ENCODE results near the gene MAML2.

The MAML2 gene

DNA sequence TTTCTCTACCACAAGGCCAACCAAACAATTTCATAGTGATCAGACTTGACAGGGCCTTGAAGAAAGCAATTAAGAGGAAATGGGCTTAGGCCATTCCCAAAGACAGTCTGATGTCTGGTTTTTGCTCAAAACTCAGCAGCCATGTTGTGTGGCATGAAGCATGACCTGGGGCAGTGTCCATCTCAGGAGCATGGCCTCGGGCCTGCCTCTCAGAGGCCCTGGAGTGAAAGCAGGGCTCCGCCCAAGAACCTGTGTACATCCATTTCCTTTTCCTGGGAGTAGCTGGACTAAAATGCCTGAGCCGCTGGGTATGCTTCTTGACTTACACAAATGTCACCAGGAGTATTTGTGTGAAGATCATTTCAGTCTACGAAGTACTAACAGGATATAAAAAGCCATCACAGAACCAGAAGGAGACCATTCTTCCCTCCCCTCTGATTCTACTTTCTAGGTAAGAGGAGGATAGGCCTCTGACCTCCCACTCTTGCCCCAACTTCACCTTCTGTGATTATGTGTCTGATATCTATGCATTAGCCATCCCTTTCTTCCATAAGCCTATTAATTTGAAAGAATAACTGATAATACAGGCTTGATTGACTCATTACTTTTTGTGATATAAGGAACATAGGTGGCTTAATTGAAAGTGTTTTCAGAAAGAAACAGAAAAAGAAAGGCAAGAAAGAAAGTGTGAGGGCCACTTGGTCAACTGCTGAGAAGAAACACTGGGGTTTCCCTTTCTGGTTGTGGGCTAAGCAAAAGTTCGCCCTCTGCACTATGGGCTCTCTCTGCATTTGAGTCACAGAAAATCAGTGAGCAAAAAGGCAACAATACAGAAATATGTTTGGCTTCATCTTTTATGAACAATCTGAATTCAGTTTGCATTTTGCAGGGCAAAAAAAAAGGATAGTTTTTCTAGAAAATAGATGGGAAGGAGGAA lies 230.5 kb downstream of the MAML2 start:
- no peak for DNase-seq

DNA sequence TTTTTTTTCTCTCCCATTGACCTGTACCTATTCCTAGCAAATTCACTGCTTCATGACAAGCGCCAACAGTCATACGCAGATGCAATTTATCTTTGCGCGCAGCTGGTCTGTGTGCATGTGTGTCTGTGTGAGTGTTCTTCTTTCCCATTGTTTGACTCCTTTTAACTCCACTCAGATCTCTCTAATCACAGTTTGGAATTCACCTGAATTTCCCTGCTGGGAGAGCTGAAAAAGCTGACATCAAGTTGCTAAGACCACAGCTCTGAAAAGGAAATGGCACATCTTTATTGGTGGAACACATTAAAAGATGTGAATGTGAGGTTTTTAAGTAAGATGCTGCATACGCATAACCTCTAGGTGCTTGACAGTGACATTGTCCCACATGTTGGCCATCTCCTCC lies 231.7 kb downstream of the MAML2 start:
- no peak for DNase-seq

DNA sequence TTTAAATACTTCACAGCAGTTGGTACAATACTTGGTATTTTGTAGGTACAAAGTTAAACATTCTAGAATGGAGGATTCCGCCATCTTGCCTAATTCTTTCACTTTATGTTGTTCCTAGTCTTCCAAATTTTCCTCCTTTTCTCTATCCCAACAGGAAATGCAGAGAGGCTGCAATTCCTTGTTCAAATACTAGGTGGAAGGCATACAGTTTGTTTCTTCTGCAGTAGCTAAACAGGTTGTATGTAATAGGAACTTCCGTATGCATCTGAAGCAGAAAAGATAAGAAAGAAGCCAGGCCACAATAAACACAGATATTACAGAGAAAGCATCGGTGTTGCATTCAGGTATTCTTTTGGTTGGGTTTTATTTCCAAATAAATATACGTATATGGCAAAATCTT lies 232.7 kb downstream of the MAML2 start:
- no peak for DNase-seq

DNA sequence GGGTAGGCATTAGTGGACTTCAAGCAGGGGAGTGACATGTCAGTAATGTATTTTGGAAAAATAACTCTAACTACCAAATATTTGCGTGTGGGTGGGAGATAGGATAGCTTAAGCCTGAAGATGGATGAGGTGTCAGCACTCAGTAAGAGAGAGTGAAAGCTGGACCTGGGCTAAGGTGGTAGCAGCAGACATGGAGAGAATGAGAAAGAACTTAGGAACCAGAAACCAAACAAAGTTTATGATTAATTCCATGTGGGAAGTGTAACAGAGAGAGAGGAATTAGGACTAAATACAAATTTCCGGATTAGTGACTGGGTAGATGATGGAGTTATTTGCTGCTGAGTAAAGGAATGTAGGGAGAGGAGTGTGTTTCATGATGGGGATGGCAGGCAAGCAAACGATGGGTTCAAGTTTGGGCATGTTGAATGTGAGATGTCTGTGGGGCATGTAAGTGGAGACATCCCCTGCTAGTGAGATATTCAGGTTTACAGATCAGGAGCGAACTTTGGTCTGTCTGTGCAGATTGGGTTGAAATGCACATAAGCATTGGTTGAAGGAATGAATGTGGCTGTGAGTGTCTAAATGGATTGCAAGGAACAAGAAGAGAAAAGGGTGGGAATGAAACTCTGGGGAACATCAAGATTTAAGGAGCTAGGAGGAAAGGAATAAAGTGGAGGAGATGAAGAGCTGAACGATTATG lies 233.5 kb downstream of the MAML2 start:
- no peak for DNase-seq

DNA sequence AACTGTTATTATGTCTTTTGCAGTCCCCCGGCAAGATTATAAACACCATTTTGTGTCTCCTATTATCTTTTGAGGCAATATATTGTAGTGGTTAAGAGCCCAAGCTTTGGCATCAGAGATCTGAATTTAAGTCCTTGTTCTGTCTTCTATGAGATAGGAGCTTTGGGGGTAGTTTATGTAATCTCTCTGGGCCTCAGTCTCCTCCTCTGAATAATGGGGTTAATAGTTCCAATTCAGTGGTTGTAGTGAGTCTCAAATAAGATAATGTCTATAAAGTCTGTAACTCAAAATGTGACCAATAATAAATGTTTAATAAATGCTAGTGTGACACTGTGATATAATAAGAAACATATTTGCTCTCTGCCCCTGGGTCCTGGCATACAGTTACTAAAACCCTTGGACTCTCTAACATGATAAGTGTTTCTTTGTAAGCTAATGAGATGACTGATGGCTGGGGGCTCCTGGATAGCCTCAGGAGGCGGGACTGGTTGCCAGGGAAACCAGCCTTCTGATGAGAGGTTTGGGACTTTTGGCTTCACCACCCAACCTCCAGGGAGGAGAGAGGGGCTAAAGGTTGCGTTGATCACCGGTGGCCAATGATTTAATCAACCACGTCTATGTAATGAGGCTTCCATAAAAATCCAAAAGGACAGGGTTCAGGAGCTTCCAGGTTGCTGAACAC lies 235.7 kb downstream of the MAML2 start:
- DNase-seq, result no peak

DNA sequence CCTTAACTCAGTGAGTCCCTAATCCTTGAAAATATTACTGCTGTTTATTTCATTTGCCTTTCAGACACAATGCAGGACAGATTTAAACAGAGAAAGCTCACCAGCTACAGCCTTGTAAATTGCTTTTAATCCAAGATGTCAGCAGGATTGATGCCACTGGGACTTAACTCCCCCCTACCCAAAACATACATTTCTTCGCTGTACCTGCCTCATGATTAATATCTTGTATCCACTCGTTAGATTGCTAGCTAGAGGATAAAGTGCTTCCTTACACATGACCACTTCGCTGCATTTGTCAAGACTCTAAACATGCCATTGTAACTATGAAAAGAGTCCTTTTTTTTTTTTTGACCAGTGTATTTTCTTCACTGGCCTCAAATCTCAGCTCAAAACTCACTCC lies 236.3 kb downstream of the MAML2 start:
- no peak for DNase-seq

DNA sequence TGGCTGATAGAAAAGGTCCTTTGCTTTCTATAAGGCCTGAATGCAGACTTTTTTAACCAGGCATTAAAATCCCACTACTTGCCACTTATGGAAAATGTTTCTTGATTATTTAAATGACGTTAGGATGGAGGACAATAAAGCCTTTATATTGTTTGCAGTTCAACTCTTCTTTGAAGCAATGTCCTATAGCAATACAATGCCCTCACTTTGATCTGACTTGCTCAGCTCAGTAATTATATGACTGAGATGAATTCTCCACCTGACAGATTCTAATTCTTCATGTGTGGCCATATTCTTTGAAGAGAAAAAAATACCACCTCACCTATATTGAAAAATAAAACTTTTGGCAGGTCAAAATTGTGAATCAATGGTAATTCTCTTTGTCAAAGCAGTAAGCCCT lies 237.1 kb downstream of the MAML2 start:
- no peak for DNase-seq

DNA sequence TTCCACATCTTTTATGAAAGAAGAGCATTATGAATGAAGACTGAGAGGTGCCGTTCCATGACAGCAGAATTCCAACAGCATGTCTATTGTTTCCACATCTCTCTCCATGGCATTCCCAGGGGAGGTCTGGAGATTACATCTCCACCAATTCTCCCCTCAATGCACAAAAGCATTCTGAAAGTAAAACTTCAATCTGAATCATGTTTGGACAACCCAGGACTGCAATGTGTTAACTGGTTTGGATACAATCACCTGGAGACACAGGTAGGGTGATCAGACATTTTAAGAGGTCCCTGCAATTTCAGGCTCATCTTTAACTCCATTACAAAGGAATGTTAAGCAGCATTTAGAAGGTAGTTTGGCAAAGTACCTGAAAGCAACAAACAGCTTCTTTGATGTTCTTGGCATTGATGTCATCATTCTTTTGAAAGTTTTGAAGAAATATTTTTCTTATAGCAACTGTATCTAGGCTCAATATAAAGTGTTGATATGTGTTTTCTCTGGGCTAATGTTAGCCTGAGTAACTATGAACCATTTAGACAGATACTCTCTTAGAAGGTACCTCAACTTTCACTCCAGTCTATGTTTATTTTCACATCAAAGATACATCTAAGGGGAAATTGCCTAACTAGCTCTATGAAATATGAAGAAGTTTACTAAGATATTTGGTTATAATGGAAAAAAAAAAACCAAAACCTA lies 237.6 kb downstream of the MAML2 start:
- no peak for DNase-seq

DNA sequence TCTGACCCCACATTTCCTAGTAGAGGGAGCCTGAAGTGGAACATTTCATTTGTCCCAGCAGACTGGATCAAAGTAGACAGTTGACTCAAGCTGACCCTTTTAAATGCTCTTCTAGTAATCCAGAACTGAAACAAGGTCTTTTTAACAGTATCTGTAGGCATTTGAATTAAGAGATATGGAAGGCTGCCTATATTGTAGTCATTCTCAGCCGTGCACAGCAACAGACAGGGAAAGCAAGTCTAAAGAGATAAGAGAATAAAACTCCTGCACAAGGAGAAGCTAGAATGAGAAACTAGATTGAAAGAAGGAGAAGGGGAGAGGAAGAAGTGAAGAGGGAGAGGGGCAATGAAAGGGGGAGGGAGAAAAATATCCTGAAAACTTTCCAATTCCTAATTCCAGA lies 238.5 kb downstream of the MAML2 start:
- no peak for DNase-seq

DNA sequence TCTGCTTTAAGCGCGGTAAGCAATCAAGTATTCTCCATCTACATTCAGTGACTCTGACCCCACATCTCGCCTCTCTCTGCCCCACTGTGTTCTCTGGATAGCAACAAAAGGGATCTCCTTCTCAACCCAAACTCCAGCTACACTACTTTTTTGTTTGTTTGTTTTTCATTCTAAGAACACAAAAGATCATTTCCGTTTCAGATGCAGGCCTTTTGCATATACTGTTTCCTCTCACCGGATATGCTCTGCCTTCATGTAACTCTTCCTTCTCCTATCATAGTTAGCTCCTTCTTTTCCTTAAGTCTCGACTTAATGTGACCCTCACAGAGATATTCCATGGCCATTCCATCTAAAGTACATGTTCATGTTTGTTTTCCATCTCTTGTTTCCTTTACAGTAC lies 239.3 kb downstream of the MAML2 start:
- DNase-seq, result no peak

DNA sequence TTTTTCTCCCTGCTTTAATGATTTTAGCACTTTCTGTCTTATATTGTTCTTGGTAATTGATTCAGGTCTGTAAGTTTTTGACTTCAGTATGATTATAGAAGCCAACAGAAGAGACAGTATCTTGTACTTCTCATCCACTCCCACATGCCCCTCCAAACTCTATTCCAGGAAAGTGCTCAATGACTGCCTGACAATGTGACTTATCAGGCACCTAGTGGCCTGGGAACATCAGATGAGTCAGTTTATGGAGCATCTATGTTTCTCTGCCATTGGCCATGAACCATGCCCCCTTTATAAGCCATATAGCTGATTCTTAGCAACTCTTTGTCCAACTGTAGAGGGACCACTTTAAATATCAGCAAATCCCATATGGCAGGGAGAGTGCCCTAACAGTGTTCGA lies 239.9 kb downstream of the MAML2 start:
- no peak for DNase-seq

DNA sequence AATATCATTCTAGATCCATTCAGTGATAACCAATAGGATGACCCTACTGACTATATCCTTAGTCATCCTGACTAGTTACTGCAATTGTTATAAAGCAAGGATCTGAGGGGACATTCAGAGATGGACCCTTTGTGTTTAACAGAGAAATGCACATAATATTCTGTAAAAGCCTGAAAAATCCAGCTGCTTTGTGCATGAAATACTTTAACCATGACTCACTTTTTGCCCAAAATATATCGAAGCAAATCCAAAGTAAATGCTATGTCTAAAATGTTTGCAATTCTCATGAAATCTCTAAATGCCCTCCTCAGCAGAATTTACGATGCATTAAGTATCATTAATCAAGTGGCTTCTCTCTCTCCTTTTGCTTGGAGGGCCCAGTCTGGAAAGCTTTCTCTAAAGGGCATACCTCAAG lies 240.3 kb downstream of the MAML2 start:
- DNase-seq, result no peak

DNA sequence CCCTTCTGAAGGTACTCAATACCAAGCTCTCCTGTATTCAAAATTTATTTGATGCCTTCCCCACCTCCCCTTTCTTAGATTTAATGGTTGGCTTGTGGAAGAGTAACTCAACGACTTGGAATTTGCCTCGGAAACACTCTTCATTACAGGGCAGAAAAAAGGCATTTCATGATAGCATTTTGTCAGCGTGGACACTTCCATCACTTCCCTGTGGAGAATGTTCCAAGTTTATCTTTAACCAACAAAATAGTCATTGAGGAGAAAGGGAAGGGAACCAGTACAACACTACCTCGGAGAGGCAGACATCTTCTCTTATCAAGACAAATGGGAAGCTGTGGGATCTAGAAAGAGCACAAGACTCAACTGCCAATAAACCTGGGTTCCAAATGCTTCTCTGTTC lies 241.8 kb downstream of the MAML2 start:
- DNase-seq, result no peak

DNA sequence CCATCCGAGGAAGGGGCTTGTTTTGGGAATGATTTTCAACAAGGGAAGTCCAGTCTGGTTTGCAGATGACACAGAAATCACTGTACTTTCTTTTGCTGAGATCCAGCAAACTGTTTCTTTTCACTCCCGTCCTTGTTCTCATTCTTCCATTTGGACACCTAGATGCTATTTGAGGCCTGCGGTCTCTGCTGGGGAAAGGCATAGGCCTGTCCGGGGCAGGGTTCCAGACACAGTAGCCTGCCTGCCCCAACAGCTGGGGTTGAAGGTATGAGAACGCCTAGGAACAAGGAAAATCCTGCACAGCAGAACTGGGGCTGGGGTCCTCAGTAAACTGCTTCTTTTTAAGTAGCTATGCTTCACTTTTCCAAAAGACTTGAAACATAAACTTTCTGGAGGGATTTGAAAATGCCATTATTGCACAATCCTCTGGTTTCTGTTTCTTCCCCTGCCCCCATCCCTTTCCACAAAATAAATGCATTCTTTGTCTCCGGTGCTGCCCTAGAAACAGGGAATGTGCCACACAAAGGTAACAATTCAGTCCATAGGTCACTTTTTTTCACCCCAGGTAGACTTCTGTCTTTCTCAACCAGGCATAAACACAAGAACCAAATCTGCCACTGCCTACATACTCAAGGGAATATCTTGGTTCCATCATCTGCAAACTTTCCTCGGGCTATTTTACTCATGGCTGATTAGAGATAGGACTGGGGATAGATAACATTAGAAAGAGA lies 244.3 kb downstream of the MAML2 start:
- no peak for DNase-seq

DNA sequence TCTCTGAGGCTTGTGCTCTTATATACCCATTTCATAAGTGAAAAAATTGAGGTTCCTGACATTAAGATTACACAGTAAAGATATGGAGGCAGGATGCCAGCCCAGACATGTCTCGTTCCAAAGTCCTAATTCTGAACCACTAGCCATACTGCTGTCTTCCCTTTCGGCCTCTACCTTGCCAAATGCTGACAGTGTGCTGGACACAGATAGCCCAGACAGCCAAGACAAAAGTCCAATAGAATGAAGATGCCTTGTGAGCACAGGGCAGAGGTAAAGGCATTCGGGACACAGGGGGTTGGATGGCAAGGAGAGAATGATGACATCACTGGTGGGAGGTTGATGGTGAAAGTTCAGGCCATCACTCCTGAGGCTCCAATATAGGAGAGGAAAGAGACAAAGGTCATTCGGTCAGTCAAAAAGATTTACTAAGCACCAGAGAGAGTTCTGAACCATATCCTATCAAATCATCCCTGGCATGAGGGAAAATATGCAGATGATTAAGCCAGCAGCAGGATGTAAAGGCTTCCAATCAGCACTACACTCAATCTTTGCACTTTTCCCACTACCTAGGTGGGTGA lies 245.1 kb downstream of the MAML2 start:
- DNase-seq, result no peak

DNA sequence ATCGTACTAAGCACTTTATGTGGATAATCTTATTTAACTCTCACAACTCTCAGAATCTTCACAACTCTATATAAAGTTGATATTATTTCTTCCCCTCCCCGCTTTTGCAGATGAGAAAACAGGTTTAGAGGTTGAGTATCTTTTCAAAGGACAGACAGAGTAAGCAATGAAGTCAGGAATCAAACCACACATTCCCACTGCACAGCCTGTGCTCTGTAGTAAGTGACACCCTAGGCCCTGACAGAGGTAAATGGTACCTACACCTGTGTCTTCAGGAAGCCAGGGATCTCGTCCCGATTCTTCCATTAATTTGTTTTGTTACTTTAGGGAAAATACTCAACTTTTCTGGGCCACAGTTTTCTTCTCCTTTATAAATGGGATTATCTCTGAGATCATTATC lies 246.6 kb downstream of the MAML2 start:
- no peak for DNase-seq

DNA sequence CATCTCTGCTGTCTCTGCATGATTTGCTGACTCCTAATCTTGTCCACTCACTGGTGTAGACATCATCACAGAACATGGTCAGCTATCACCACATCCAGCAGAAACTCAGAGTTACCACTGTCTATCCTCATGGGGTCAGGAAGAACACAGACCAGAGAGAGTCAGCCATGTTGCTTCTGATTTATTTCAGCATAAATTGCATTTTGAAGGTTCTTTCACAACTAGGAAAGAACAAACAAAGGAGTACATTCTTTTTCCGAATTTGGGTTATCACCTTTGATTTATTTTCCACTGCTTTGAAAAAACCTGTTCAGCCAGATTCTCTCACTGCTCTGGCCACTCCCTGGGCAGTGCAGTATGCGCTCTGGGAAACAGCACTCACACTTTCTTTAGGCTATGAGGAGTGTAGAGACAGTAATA lies 247.1 kb downstream of the MAML2 start:
- no peak for DNase-seq

DNA sequence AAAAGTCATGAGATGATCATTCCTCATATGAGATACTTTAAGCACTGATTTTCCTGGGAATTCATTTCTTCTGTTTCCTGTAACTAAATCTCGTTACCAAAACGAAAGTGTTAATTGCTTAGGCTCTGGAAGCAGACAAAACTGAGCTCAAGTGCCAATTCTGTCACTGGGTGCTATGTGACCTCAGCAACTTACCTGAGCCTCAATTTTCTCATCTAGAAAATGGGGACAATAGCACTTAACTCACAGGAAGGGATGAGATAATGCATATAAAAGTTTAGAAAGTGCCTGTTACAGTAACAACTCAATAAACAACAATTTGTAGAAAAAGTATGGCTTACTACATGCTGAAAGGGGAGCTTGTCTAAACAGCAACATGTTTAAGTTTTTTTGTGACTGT lies 248.8 kb downstream of the MAML2 start:
- no peak for DNase-seq

DNA sequence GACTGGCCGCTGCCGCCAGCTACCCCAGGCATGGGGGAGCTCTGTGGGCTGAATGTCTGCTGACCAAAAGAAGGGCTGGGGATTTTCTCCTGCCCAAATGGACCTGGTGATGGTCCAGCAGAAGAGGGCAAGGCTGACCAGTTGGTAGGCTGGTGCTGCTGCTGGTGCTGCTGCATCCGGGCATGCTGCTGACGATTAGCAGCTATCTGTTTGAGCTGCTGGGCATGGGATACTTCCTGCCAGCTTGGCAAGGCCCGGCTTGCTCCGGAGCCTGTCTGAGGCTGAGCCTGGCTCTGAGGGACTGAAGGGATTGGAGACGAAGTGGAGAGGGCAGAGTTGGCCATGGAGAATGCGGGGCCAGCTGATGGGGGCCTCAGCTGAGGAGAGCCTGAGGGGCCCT lies 250.5 kb downstream of the MAML2 start:
- DNase-seq, result no peak

DNA sequence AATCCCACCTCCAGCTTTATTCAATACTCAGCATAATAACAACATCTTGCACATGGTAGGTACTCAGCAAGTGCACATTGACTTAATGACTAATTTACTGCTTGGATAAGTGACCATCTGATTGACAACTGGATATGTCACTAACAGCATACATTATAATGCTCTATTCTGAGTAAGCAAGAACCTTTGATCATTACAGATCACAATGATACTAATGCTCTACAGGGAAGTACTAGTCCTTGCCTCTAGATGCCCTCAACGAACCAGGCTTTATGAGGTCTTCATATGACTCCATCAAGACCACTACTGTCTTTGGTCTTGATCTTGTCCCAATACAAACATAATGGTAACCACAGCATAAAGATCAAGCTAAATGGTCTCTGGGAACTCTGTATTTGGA lies 251.5 kb downstream of the MAML2 start:
- DNase-seq, result no peak

DNA sequence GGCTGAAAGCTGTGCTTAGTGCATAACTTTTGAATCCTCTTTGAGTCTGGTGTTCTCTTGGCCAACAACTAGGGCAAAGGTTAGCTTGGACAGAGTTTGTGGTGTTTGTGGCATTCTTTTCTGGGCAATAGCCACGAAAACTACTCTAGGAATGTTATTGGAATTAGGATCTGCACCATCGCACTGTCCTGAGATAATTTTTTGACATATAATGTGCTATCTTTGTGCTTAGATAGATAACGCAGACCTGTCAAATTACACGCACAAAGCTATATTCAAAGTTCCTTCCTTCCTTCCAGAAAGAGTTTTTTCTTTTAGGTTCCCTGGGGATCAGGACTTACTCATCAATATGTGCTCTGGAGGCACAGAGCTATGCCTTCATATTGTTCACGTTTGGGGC lies 252.3 kb downstream of the MAML2 start:
- no peak for DNase-seq

DNA sequence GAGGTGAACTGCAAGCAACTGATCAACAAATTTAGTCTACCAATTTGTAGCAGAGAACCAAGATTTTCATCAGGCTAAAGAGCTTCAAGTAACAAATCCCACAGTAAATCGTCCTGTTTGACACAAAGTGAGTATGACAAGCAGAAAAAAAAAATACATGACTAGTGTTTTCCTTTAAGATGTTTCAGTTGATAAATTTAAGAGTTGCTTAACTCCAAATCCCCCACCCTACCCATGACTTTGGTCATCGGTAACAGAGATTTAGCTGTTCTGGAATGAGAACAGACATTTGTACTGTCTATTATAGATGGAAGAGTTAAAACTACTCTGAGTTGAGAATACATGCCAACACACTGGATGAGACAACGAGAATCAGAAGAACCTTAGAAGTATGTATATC lies 254.1 kb downstream of the MAML2 start:
- no peak for DNase-seq

Measured in NCI-H1105 treated with DMSO at 0.1 percent for 48 hours (cell line).